ENCODE measurements around the gene L3MBTL3.
"Not testable (repeated sequence)": the region's sequence is repeated elsewhere in the genome, so short reads cannot be mapped to it uniquely, and the experiment has no call there.

Gene L3MBTL3

GRCh38 chr6:130147111-130147510 lies 128.7 kb downstream of the L3MBTL3 start:
- DNase-seq = no peak

DNA sequence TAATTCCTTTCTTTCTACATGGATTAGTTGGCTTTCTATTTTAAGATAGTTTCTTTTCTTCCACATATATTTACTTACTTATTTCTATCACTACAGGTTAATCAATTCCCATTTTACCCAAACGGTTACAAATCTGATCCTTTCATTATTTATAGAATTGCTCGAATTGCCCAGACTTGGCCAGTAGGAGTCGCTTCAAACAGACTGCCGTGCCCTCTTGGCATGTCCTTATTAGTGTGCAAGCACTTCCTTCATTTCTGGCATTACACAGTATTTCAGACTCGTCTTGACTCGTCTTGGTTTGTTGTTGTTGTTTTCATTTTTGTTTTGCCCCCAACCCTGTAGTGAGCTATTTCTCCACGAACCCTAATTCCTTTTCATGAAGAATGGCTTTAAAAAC lies 129.8 kb downstream of the L3MBTL3 start:
- no peak for DNase-seq

GRCh38 chr6:130149016-130149415 lies 130.6 kb downstream of the L3MBTL3 start:
- not testable (repeated sequence) for DNase-seq

DNA sequence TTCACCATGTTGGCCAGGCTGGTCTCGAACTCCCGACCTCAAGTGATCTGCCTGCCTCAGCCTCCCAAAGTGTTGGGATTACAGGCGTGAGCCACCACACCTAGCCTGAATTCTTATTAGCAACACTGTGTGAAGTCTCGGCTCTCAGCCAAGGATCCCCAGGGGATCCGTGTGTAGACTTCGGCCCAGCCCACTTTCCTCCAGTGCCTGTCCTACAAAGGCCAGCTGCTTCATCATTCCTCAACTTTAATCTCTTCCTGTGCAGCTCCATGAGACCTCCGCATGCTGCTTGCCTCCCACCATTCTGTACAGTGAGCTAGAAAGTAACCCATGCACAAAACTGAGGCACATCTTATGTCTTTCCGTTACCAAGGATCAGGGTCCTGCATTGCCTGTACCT lies 132.5 kb downstream of the L3MBTL3 start:
- DNase-seq = no peak

DNA sequence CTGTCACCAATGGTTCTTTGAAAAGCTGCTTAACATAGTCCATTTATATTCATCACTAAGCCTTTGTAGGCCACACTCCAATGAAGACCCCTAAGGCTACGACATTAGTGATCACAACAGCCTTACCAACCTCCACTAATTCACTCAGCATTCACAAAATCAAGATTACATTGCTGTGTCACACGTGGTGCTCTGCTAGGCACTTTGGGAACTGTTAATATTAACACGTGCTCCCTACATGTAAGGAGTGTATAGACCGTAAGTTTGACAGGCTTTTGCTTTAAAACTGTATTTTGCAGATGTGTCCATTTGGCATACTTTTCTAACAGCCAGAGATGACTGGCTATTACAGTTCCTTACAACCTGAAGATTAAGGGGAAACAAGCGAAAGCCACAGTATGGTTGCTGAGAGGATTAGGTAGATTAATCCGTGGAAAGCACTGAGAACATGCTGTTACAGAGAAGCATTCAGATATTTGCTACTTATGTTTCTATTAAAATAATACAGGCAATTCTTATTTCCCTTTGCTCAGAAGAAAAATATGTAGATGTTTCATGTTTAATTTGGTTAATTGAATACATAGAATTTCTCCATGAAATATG lies 134.6 kb downstream of the L3MBTL3 start:
- no peak for DNase-seq

GRCh38 chr6:130156908-130157307 lies 138.5 kb downstream of the L3MBTL3 start:
- DNase-seq = no peak

DNA sequence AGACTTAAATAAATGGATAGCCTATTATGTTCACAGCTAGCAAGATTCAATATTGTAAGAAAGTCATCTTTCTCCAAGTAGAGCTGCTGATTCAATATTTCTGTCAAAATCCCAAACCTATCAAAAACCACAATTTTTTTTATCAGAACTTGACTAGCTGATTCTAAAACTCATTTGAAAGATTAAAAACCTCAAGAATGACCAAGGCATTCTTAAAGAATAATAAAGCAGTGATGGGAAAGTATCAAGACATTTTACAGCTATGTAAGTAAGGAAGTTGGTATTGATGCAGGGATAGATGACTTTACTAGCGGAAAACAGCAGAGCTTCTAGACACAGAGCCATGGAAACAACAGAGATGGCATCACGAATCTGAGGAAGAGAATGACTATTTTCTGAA lies 139.7 kb downstream of the L3MBTL3 start:
- no peak for DNase-seq

GRCh38 chr6:130158548-130158947 lies 140.2 kb downstream of the L3MBTL3 start:
- DNase-seq = no peak

GRCh38 chr6:130159956-130160355 lies 141.6 kb downstream of the L3MBTL3 start:
- DNase-seq = no peak

DNA sequence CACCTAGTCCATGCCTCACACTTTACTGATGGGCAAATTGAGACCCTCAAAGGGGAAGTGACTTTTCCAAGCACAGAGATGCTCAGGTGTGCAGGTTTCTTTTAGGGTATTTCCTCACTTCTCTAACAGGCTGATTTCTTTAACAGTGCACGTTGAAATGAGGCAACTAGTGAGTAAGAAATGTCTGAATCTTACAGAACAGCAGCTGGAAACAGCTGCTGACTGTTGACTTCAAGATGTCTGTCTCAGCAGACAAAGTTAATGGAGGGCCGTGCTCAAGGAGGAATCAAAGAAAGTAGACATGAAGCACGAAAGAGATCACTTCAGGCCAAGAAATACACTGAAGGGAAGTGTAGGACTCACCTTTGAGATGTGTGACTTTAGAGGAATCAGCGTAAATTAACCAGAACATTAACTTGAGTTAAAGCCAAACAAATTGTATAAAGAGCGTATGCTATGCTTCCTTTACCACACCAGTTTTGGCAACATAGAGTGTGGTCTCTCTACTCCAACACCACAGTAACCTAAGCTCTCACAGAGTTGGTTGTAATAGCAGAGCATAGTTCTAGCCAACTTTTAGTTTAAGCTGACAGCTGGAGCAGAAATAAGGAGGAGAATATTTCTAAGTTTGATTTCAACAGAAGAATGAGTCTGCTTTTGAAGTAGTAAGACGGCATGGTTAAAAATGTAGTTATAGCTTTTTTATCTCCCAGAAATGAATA lies 143.5 kb downstream of the L3MBTL3 start:
- DNase-seq = no peak

DNA sequence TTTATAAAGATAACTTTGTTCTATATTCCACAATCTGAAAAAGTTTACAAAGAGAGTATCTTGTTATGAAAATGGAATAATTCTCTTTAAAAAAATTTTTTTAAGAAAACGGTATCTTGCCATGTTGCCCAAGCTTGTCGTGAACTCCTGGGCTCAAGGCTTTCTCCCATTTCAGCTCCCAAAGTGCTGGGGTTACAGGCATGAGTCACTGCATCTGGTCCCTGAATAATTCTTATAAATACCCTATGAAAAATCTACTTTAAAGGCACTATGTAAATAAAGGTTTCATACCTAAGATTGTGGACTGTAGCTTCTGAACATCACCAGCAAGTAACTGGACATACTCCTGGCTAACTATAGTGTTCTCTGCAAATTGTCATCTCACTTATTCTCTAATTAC lies 144.0 kb downstream of the L3MBTL3 start:
- no peak for DNase-seq

DNA sequence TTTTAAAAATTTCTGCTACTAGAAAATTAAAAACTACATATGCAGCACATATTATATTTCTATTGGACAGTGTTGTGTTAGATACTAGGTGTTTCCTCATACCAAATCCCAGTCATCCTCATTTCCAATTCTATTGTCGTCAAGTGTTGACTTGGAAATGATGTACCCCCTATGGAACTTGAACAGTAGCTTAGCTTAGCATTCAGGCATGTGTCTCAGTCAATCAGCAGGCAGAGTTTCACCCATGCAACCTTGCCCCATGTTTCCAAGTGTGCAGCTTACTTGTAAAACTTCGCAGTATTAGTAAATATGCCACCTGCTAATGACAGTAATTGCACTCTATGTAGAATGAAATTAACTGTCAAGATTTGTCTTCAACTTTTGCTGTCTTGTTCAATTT lies 144.9 kb downstream of the L3MBTL3 start:
- DNase-seq = no peak

DNA sequence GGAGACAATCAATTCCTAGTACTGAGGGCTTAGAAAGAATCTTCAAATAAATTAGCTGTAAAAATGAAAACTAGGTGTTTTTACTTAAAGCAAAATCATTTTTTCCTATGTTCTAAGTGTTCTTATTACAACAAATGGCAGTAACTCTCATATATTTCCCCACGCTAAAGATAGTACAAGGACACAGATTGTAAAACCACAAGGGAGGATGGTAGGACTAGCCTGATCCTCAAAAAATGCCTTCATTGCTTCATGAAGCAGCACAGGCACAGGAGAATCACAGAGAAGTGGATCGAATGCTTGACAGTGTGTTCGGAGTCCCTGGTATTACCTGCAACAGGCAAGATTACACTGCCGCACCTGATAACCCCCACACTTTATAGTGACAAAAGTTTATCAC lies 145.9 kb downstream of the L3MBTL3 start:
- no peak for DNase-seq

GRCh38 chr6:130167655-130168054 lies 149.3 kb downstream of the L3MBTL3 start:
- DNase-seq = no peak

GRCh38 chr6:130170160-130170559 lies 151.8 kb downstream of the L3MBTL3 start:
- DNase-seq = not testable (repeated sequence)

GRCh38 chr6:130173377-130174004 lies 155.1 kb downstream of the L3MBTL3 start:
- DNase-seq = not testable (repeated sequence)

- no peak for DNase-seq
These were observed 158.0 kb downstream of the L3MBTL3 start for GRCh38 chr6:130176378-130176777.

- DNase-seq = no peak
These were observed 160.3 kb downstream of the L3MBTL3 start for GRCh38 chr6:130178692-130179091.

DNA sequence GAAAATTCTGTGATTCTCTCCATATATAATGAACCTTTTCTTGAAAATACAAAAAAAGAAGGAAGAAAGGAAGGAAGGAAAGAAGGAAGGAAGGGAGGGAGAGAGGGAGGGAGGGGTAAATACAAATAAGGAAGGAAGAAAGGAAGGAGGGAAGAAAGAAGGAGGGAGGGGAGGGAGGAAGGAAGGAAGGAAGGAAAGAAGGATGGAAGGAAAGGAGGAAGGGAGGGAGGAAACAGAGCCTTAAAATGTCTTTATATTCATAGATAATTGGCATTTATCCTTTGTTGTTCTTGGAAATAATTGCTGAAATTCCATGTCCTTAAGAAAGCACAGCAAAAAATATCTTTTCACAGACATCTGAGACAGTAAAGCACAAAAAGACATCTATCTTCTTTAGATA lies 164.1 kb downstream of the L3MBTL3 start:
- DNase-seq = no peak

- DNase-seq = no peak
These were observed 165.2 kb downstream of the L3MBTL3 start for GRCh38 chr6:130183271-130184222.

- DNase-seq = no peak
These were observed 167.3 kb downstream of the L3MBTL3 start for GRCh38 chr6:130185658-130186057.

DNA sequence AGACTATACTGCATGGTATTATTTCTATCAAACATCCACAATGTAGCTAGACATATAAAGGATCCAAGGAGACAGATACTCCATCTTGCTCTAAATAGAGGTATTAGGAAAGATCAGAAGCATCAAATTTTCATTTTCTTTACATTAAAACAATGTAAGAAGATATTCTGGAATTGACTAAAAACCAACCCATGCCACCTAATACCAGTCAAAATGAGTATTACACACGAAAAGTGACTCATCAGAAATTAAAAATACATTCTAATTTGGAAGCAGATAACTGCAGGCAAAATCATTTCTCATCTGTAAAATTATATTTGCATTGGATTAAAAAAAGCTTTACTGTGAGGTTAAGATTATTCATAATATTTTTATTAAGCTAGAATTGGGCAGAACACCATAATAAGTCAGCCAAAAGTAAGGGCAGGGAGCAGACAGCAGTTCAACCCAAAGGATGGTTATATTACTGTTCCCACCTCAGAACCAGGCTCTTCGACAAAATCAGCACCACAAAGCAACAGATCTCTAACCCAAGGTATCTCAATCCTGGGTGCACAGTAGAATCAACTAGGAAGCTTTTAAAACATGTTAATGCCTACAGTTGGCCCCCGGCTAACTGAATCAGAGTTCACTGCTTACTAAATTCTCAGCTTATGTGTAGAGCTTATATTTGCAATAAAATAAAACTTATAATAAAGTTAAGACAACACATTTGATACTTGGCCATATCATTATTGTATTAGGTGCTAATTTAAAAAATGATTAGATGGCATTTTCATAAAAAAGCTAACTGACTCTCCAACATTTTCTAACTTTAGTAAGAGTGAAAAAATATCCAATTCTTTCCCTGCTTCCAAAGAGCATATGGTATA lies 169.2 kb downstream of the L3MBTL3 start:
- no peak for DNase-seq

All from NCI-H1417 treated with DMSO at 0.1 percent for 48 hours (cell line).